B cell (primary cell): ENCODE data around the gene GLI1. TPM values are rescaled to one million over a fixed set of nuclear protein-coding genes. Genes with fewer than 3 reads are reported as not detected.
A peak's percentile ranks its signal among the peaks of the same experiment; 100 is the strongest.
"Not testable (repeated sequence)": the region's sequence is repeated elsewhere in the genome, so short reads cannot be mapped to it uniquely, and the experiment has no call there.

Experiments
- ATAC-seq: fragments of 200-7000 bp; cut with Tn5 transposase; one replicate; pipeline ENCODE4 v1.10.0; 2021; ENCODE audit warnings: low read depth, mild to moderate bottlenecking, moderate number of reproducible peaks, moderate library complexity
- CTCF ChIA-PET: fragments of 350-600 bp; sonication (Branson Sonifier 250); formaldehyde crosslinking; loops from one replicate; lab custom pipeline; 2021; ENCODE audit warnings: antibody characterized with exemption, inconsistent platforms; lab: Charles Lee
- POLR2A ChIA-PET: fragments of 350-600 bp; sonication (Branson Sonifier 250); formaldehyde crosslinking; loops from one replicate; lab custom pipeline; 2021; ENCODE audit warnings: antibody characterized with exemption; lab: Charles Lee
- DNase-seq: peaks from one replicate; pipeline ENCODE4 v3.0.0; 2013
- H2AFZ ChIP-seq: 2 replicates; pipeline ENCODE4 v1.6.1; 2012; ENCODE audit warnings: mild to moderate bottlenecking, low read depth, low read length; ENCODE audit not compliant: insufficient read depth, poor library complexity, severe bottlenecking
- H3K27ac ChIP-seq, 2 donors: 1 replicate in 1 of 2; 2 replicates in 1 of 2; pipeline ENCODE4 v1.5.1; 2012 to 2013; ENCODE audit warnings: low read length in 2 of 2, mild to moderate bottlenecking in 2 of 2, moderate library complexity in 1 of 2
- H3K27me3 ChIP-seq, 4 experiments: fragments of 200-600 bp in 1 of 4; sonication (generic) in 1 of 4; replicated peaks in 1 of 4; 1 replicate in 2 of 4; 2 replicates in 2 of 4; pipeline versions ENCODE4 v1.6.1 to v1.7.0; 2013 to 2016; ENCODE audit warnings: low read length in 3 of 4, mild to moderate bottlenecking in 2 of 4, mixed read lengths in 1 of 4, moderate library complexity in 1 of 4; ENCODE audit not compliant: insufficient read depth in 4 of 4, control insufficient read depth in 3 of 4; ENCODE audit errors: control extremely low read depth in 1 of 4
- H3K36me3 ChIP-seq, 2 experiments: replicated peaks in 1 of 2; 1 replicate in 1 of 2; 2 replicates in 1 of 2; pipeline versions ENCODE4 v1.6.1 to v1.7.1; 2013; ENCODE audit warnings: low read length in 1 of 2; ENCODE audit not compliant: insufficient read depth in 2 of 2, control insufficient read depth in 1 of 2; ENCODE audit errors: control extremely low read depth in 1 of 2, extremely low read depth in 1 of 2
- H3K4me1 ChIP-seq, 2 donors: fragments of 200-600 bp in 1 of 2; sonication (generic) in 1 of 2; 1 replicate in 1 of 2; 2 replicates in 1 of 2; pipeline versions ENCODE4 v1.5.1 to v1.6.1; 2013 to 2017; ENCODE audit warnings: low read length in 2 of 2; ENCODE audit not compliant: control insufficient read depth in 2 of 2, insufficient read depth in 2 of 2
- H3K4me2 ChIP-seq: replicated peaks from 2 replicates; pipeline ENCODE3; 2012; ENCODE audit warnings: mild to moderate bottlenecking, low read depth, low read length; ENCODE audit not compliant: poor library complexity, severe bottlenecking
- H3K4me3 ChIP-seq, 5 experiments: fragments of 200-600 bp in 1 of 5; sonication (generic) in 1 of 5; 1 replicate in 3 of 5; 2 replicates in 2 of 5; pipeline versions ENCODE4 v1.5.1 to v1.7.0; 2011 to 2016; ENCODE audit warnings: low read length in 4 of 5, mild to moderate bottlenecking in 4 of 5, low read depth in 2 of 5, control low read depth in 1 of 5, moderate library complexity in 1 of 5; ENCODE audit not compliant: insufficient read depth in 1 of 5; ENCODE audit errors: control extremely low read depth in 1 of 5, extremely low read depth in 1 of 5
- H3K79me2 ChIP-seq: fragments of 200-600 bp; sonication (generic); one replicate; pipeline ENCODE4 v1.6.0; 2016; ENCODE audit warnings: low read length; ENCODE audit not compliant: control insufficient read depth, insufficient read depth
- H3K9ac ChIP-seq: fragments of 200-600 bp; sonication (generic); 2 replicates; pipeline ENCODE4 v1.6.1; 2017; ENCODE audit warnings: mild to moderate bottlenecking, low read length, moderate library complexity
- H3K9me3 ChIP-seq, 3 donors: one replicate each; pipeline versions ENCODE4 v1.6.1 to v1.7.1; 2013; ENCODE audit warnings: low read length in 2 of 3; ENCODE audit not compliant: control insufficient read depth in 2 of 3, insufficient read depth in 1 of 3; ENCODE audit errors: control extremely low read depth in 1 of 3
- H4K20me1 ChIP-seq: 2 replicates; pipeline ENCODE4 v1.6.0; 2012; ENCODE audit warnings: mild to moderate bottlenecking, low read length; ENCODE audit not compliant: insufficient read depth, control insufficient read depth, poor library complexity, severe bottlenecking
- H3K27ac Mint-ChIP-seq: one replicate; pipeline ENCODE4 v1.8.0; 2021; ENCODE audit warnings: mixed read lengths
- H3K27me3 Mint-ChIP-seq: one replicate; pipeline ENCODE4 v1.8.0; 2021; ENCODE audit warnings: mixed read lengths
- H3K4me1 Mint-ChIP-seq: one replicate; pipeline ENCODE4 v1.8.0; 2021; ENCODE audit warnings: mixed read lengths
- H3K4me3 Mint-ChIP-seq: one replicate; pipeline ENCODE4 v1.8.0; 2021; ENCODE audit warnings: mixed read lengths
- H3K9me3 Mint-ChIP-seq: one replicate; pipeline ENCODE4 v1.8.0; 2022; ENCODE audit warnings: mixed read lengths; ENCODE audit not compliant: insufficient read depth
- CTCF ChIP-seq: fragments of 200-600 bp; IDR thresholded peaks from one replicate; pipeline ENCODE4 v1.8.0; 2022; ENCODE audit warnings: antibody characterized with exemption, mild to moderate bottlenecking
- EZH2 ChIP-seq: IDR thresholded peaks from 2 replicates; pipeline ENCODE4 v1.6.1; 2012; ENCODE audit warnings: borderline replicate concordance, low read depth, mild to moderate bottlenecking, moderate library complexity, low read length; ENCODE audit not compliant: insufficient read depth, poor library complexity, severe bottlenecking
- WGBS: methylation state at CpG from one replicate; pipeline ENCODE4 v1.1.5; 2013; ENCODE audit warnings: missing lambda C conversion rate; ENCODE audit not compliant: insufficient coverage; 5-methylcytosine and 5-hydroxymethylcytosine counted together
- intact Hi-C: fragments of 100-400 bp; cut with micrococcal nuclease; formaldehyde crosslinking; loops from one replicate; pipeline ENCODE4 v1.10.0; 2022
- polyA plus RNA-seq: library from polyadenylated mRNA; depleted of rRNA; stranded (reverse); fragments of >200 nt; gene quantifications from 2 replicates; pipeline ENCODE4 v1.2.3, GENCODE V29; 2012
- total RNA-seq, 2 donors: library from RNA; stranded (reverse); fragments of 120-200 nt in 1 of 2; gene quantifications; 1 replicate in 1 of 2; 2 replicates in 1 of 2; pipeline versions ENCODE4 v1.2.3 to v1.2.4, GENCODE V29; 2013 to 2022

The GLI1 gene
- total and polyA plus RNA-seq, 2 donors (not counting 1 experiment from before 2014, with no cell fraction given), result 4.1 to 5.4 TPM

DNA sequence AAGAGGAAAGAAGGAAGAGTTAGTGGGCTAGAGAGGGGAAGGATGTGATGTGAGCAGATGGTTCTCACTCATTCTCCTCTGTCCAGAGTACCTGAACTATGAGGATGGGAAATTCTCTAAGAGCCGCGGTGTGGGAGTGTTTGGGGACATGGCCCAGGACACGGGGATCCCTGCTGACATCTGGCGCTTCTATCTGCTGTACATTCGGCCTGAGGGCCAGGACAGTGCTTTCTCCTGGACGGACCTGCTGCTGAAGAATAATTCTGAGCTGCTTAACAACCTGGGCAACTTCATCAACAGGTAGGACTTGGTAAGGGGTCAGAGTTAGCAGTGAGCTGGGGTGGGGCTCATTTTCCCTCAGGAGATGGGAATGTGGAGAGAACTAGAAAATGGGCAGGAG is 53.1 kb downstream of the GLI1 start:
- DNase-seq (no peak), ATAC-seq (no peak)
- H3K4me3 Mint-ChIP-seq, result no peak overlapping the region
- Histone ChIP-seq H3K79me2 (peaks cover 3% of the 10 kb centered on the region), H3K27me3 (no peaks in the 10 kb centered on the region), H3K9me3 (no peaks in the 10 kb centered on the region), H3K4me2 (no peak overlapping the region), H3K4me3 (no peak overlapping the region), H3K27ac (peak overlapping the region in 1 of 2 donors; percentile 20), H3K36me3 (peaks cover 27 to 69% of the 10 kb centered on the region in 2 experiments), H2AFZ (no peak overlapping the region), H4K20me1 (peaks cover 5% of the 10 kb centered on the region), H3K4me1 (no peaks in the 10 kb centered on the region), H3K9ac (no peak overlapping the region)
- no peaks in the 10 kb centered on the region for H3K9me3 Mint-ChIP-seq
- POLR2A ChIA-PET, result interaction anchor here (0.7 kb wide), 1 partner anchor 10 kb away, joined by 5 read pairs; no protein-coding TSS in a partner anchor
- peaks cover 2% of the 10 kb centered on the region for H3K4me1 Mint-ChIP-seq
- no peak for TF ChIP-seq CTCF
- TF ChIP-seq EZH2, result no peak
- CTCF ChIA-PET, result no interaction called here
- intact Hi-C loops, result no loop called here
- 99% methylated on average over 6 of the region's 6 CpGs for WGBS
- no peaks in the 10 kb centered on the region for H3K27me3 Mint-ChIP-seq
- peak overlapping the region; percentile 46 for H3K27ac Mint-ChIP-seq

- H3K27me3 Mint-ChIP-seq, result no peaks in the 10 kb centered on the region
- H3K4me3 Mint-ChIP-seq, result no peak overlapping the region
- H3K9me3 ChIP-seq, result no peaks in the 10 kb centered on the region
- peaks cover 5% of the 10 kb centered on the region for H4K20me1 ChIP-seq
- peaks cover under 1 to 4% of the 10 kb centered on the region in 2 donors for H3K4me1 ChIP-seq
- 89% methylated on average over 1 of the region's 5 CpGs for WGBS
- TF ChIP-seq CTCF (no peak), EZH2 (no peak)
- DNase-seq (no peak), ATAC-seq (no peak)
- H3K9ac ChIP-seq, result no peak overlapping the region
- H3K4me1 Mint-ChIP-seq, result peaks cover 6% of the 10 kb centered on the region
- no peaks in the 10 kb centered on the region for H3K27me3 ChIP-seq
- intact Hi-C loops, result no loop called here
- H3K36me3 ChIP-seq, result peaks cover 27 to 73% of the 10 kb centered on the region in 2 experiments
- no peak overlapping the region for H3K27ac Mint-ChIP-seq
- H3K4me3 ChIP-seq, result no peak overlapping the region
- CTCF ChIA-PET, result no interaction called here
- no peaks in the 10 kb centered on the region for H3K9me3 Mint-ChIP-seq
- peak overlapping the region in 1 of 2 donors; percentile 12 for H3K27ac ChIP-seq
- H2AFZ ChIP-seq, result no peak overlapping the region
- peaks cover 7% of the 10 kb centered on the region for H3K79me2 ChIP-seq
- POLR2A ChIA-PET, result no interaction called here
- H3K4me2 ChIP-seq, result no peak overlapping the region
Observed at GRCh38 chr12:57513266-57513665, 53.7 kb downstream of the GLI1 start.

GRCh38 chr12:57513677-57514076 is 54.1 kb downstream of the GLI1 start:
- H3K27me3 Mint-ChIP-seq, H3K4me3 ChIP-seq, H3K9me3 Mint-ChIP-seq, ATAC-seq, intact Hi-C loops, H4K20me1 ChIP-seq, H3K9me3 ChIP-seq, H3K4me3 Mint-ChIP-seq, H3K9ac ChIP-seq, H3K27ac ChIP-seq, H3K4me1 ChIP-seq, CTCF ChIA-PET, H3K27me3 ChIP-seq, H2AFZ ChIP-seq, DNase-seq, H3K4me2 ChIP-seq, H3K27ac Mint-ChIP-seq: not testable (repeated sequence)
- Histone ChIP-seq H3K36me3 (peaks cover 27 to 73% of the 10 kb centered on the region in 2 experiments), H3K79me2 (peaks cover 11% of the 10 kb centered on the region)
- POLR2A ChIA-PET, result interaction anchor here (0.6 kb wide), 1 partner anchor 90 kb away, joined by 3 read pairs; no protein-coding TSS in a partner anchor
- peaks cover 10% of the 10 kb centered on the region for H3K4me1 Mint-ChIP-seq
- 88% methylated on average over 5 of the region's 6 CpGs for WGBS
